ENCODE results near the gene HOXB7. TPM values are rescaled to one million over a fixed set of nuclear protein-coding genes. Genes with fewer than 3 reads are reported as not detected.

The HOXB7 gene
- total RNA-seq, 4 donors from 2014 or later, result 2.3 to 11.1 (median 5.2) TPM

DNA sequence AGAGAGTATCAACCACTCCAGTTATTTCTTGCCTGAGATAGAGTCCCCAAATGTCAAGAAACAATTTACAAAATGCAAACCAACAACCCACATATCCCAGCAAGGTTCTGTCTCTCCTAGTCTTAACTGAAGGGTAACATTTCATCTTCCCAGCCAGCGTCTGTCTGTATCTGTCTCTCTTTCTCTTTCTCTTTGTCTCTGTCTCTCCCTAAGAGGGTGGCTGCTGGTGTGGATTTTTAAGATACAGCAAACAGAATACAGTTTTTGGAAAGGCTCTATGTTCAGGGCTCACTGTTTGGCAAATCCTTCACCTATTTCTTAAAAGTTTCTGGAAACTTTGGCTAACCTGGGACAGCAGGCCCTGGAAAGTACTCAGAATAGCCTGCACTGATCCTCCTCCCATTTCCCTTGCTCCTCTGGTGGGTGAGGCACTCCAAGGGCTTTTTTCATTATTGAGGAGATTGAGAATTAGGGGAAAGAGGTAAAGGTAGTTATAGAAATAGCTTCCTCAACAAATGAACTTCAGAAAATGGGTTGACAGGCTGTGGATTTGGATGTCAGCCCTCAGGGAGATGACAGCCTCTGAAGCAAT is 38.9 kb downstream of the HOXB7 start:
- TF ChIP-seq, protein P1, sequence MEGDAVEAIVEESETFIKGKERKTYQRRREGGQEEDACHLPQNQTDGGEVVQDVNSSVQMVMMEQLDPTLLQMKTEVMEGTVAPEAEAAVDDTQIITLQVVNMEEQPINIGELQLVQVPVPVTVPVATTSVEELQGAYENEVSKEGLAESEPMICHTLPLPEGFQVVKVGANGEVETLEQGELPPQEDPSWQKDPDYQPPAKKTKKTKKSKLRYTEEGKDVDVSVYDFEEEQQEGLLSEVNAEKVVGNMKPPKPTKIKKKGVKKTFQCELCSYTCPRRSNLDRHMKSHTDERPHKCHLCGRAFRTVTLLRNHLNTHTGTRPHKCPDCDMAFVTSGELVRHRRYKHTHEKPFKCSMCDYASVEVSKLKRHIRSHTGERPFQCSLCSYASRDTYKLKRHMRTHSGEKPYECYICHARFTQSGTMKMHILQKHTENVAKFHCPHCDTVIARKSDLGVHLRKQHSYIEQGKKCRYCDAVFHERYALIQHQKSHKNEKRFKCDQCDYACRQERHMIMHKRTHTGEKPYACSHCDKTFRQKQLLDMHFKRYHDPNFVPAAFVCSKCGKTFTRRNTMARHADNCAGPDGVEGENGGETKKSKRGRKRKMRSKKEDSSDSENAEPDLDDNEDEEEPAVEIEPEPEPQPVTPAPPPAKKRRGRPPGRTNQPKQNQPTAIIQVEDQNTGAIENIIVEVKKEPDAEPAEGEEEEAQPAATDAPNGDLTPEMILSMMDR (IDR thresholded peaks at IDR 0.05; ENCODE audit: low read depth), result no peak

DNA sequence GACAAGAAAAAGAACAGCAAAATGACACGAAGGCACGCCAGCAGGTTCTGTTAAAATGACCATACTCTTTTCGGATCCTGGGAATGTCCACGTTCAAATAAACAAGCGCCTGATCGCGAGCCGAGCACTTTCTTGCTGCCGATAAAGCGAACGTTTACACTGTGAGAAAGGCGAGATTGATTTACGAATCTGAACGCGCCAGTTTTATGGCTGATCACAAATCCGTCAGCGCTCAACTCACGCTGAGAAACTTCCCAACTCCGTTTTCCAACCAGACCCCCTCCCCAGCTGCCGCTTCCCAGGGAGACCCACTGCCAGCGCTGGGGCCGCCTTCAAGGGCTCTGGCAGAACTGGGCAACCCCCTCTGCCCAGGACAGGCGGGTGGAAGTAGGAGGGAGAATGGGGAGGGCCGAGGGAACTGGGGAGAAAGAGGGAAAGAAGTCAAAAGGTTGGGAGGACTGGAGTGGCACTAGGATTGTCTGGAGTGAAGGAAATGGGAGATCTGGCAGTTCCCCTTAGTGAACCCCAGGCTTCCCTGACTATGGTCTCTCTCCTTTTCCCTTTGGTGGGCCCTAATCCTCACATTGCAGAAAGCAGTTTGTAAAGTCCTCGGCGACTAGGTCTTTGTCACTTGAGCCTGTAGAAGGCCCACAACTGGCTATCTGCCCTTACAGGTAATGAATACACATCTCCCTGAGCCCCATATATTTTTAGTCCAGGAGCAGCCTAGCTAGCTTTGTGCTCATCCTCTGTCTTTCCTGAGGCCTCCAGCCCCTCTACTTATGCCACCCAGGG is 39.6 kb downstream of the HOXB7 start:
- TF ChIP-seq, protein P1 (IDR thresholded peaks at IDR 0.05; ENCODE audit: low read depth), result no peak

DNA sequence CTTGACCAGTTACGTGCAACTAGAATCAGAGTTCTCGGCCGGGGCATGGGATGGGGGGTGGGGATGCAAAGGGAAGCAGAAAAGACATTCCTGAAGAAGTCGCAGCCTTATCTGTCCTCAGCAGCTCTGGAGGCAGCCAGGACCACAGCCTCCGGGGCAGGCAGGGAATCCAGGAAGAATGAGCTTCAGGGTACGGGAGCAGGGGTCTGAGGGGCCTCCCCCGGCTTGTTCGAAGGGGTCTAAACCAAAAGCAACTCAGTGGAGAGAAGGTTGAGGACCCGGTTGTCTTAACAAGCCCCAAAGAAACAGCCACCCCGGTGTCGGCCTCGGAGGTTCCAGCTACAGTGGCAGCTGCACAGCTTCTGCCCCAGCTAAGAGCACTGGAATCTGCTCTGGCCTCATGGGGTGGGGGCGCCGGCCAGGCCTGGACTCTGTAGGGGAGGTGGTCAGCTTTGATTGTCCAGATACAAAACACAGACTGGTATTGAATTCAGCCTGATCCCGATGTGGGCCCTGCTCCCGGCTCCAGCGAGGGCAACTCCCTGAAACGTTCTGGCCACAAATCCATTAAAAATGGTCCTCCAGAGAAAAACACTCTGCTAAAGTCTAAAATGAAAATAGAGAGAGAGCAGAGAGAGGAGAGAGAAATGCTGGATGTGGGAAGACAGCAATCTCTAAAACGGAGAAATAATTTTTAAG is 40.3 kb downstream of the HOXB7 start:
- TF ChIP-seq, protein P1 (IDR thresholded peaks at IDR 0.05; ENCODE audit: low read depth), result no peak

DNA sequence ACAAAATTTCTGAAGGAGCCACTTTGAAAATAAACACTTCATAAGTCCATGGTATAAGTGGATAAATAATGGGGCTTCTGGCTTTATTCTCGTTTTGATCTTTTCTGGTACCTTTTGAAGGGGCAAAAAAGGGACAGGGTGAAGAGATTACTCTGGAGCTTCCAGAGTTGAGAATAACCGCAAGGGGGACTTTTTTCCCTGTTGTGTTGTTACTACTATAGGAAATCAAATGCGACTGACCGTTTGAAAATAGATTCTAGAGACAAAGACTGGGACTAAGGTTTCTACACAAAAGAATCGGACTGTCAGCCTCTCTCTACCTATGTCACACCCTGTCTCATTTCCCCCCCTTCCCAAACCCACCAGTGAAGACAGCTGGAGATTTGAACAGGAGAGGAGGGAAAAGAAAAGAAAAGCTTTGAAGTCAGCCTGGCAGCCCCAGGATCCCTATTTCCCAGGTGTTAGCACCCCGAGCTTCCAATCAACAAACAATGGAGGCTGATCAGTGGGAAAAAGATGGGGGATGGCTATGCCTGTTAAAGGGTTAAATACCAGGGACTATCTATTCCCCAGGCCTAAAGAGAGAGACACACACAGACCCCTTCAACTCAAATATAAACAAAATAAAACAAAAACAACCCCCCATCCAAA is 41.0 kb downstream of the HOXB7 start:
- TF ChIP-seq, protein P1 (IDR thresholded peaks at IDR 0.05; ENCODE audit: low read depth), result no peak

DNA sequence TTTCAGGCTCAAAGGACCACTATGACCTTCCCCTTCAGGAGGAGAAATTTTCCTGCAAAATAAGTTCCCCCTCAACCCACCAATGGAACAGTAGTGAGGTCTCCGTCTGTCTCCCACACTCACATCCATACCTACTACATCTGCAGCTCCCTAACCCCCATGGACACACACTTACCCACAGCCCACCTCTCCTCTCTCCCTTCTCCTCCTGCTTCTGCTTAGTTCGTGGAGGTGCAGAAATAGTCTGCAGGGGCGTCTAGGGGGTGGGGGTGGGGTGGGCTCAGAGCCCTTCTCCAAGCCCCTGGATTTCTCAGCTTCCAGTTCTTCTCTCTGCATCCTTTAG is 41.6 kb downstream of the HOXB7 start:
- TF ChIP-seq, protein P1 (IDR thresholded peaks at IDR 0.05; ENCODE audit: low read depth), result no peak

DNA sequence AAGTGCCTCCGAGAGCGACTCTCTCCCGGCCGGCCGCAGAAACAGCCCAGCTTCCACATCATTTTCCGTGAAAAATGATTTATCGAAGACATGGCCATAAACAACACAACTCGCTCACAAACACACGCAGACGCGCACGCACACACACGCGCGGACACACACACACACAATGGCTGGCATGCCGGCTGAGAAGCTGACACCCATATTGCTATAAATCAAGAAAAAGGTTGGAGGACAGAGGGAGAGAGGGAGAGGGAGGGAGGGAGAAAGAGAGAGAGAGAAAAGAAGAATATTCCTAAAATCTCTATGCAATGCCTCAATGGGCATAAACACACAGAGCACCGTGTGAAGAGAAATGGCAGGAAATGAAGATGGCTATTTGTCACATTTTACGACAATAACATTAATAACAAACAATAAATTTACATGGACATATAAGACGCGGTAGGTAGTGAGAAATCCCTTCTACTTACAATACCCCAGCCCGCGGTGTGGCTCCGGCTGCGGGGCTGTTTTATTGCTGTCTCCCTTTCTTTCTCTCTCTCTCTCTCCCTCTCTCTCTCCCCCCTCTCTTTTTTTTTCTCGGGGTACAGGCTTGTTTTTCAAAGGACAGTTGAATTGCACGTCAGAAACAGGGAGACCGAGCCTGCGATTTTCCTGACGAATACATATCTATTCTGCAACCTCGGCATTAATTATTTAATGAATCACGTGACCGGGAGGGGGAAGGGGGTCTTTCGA is 42.1 kb downstream of the HOXB7 start:
- TF ChIP-seq, protein P1 (IDR thresholded peaks at IDR 0.05; ENCODE audit: low read depth), result no peak

All from subcutaneous adipose tissue (tissue), 4 donors.